Left kidney (tissue), 2 donors: ENCODE data around the gene SRC. TPM values are rescaled to one million over a fixed set of nuclear protein-coding genes. Genes with fewer than 3 reads are reported as not detected.
"Not testable (repeated sequence)": the region's sequence is repeated elsewhere in the genome, so short reads cannot be mapped to it uniquely, and the experiment has no call there.

Experiments used
- DNase-seq: peaks from one replicate; pipeline ENCODE4 v3.0.0-alpha.2; 2013
- polyA plus RNA-seq: library from polyadenylated mRNA; unstranded; fragments of 120-200 nt; gene quantifications from one replicate; pipeline ENCODE4 v1.2.1, GENCODE V29; 2013; ENCODE audit not compliant: insufficient read length

The SRC gene
- polyA plus RNA-seq, 1 donor, result 53.5 TPM

DNA sequence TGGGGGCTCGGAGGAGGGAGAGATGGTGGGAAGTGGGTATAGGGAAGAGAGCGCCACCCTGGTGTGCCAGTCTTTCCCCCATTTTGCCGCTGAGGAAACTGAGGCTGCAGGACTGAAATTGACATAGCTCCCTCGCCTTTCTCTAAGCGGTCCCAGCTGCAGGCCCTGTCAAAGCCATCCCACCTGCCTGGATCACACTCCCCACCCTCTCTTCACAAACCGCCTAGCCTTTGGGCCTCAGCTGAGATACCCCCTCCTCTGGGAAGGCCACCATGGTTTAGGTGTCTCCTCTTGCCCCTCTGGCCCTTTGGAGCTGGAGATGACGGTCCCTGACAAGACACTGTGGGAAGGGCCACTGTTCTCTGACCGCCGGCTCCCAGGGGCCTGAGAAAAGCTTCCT, 16.9 kb downstream of the SRC start:
- DNase-seq, result no peak

DNA sequence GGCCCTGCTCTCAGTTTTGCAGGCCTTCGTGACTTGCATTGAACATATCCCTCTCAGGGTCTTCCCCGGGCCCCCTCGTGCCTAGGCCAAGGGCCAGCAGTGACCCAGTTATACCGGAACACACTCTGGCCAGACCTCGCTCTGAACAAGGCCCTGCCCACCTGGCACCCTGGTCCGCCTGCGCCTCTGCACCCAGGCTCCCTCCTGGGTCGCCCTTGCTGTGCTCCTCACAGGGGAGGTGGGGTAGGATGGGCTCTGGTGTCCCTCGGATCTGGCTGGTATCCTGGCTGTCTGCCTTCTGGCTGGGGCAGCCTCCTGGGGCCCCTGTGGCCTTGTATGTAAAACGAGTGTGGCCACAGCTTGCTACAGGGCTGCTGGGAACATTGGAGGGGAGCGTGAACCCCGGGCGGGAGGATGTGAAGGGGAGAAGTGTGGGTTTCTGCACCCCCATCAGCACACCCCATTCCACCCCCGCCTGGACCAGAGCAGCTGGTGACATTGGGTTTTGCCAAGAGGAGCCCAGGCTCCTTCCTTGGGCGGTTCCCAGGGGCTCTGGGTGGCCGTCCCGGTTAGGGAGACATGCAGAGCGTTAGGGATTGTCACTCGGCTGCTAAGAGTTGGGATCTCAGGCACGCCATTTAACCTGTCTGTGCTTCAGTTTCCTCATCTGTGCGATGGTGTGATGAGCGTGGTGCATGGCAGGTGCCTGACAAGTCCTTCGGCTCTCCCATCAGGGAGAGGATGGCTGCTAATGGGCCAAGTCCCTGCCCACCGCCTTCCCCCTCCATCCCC, 17.5 kb downstream of the SRC start:
- DNase-seq, result no peak

DNA sequence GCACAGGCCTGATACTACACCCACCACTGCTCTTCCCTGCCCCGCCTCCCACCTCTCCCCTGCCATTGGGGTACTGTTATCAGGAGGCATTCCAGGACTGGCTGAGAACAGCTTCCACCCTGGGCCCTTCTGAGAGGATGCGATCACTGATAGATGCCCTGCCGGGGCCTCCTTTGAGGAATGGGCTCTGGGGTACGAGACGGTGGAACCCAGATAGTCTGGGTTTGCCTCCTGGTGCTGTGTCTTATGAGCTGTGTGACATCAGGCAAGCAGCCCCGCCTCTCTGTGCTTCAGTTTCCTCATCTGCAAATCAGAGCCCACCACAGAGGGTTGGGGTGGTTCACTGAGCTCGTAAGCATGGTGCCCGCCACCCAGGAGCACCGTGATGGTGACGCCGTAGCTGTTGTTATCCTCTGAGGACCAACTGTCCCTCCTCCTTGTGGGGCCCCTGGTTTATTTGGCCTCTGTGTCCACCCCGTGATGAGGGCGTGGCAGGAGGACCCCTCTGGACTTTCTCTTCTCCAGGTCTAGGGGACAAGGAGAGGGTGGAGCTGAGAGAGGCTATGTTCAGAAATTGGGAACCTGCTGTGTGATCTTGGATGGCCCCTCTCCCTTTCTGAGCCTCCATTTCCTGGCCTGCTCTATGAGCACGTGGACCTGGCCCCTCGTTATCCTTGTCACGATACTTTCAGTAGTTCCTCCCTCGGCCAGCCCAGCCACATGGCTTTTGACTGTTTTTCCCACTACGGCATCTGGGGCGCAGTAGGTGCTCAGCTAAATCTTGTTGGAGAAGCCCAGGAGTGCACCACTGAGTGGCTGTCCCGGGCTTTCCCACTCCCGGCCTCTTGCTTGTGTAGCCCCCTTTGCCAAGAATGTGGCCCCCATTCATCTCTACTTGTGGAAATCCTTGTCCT, 18.3 kb downstream of the SRC start:
- DNase-seq, result no peak

DNA sequence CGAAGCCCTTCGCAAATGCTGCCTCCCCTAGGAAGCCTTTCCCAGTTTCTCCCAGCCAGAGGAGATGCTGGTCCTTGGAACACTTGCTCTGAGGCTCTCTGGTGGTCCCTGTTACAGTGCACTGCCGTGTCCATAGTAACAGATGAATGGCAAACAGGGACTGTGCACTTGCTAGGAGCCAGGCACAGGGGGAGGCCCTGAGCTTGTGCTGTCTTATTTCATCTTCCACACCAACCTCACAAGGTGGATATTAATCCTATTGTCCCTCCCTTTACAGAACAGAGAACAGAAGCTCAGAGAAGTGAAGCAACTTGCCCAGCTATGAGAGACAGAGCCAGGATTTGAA, 19.0 kb downstream of the SRC start:
- DNase-seq, result no peak

DNA sequence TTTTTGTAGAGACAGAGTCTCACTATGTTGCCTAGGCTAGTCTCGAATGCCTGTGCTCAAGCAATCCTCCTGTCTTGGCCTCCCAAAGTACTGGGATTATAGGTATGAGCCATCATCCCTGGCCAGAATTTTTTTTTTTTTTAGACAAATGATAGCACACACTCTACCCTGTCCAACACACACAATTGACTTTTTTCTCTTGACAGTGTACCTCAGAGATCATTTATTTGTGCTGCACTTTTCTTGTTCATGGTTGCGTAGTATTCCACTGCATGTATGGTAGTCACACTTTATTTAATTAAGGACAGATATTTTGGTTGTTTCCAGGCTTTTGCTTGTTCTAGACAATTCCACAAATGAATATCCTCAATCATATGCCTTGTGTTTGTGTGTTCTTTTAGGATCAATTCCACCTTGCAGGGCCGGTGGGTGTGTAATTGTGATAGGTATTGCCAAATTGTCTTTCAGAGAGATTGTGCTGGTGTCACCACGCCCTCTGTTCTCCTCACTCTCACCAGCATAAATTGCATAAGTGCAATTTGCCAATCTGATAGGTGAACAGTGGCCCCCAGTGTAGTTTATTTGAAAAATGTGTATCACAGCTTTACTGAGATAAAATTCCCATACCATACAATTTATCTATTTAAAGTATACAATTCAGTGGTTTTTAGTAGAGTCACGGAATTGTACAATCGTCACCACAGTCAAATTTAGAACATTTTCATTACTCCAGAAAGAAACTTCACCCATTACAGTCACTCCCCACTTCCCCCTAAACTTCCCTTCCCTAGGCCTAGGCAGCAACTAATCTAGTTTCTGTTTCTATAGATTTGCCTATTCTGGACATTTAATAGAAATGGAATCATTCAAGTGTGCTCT, 20.1 kb downstream of the SRC start:
- no peak for DNase-seq

DNA sequence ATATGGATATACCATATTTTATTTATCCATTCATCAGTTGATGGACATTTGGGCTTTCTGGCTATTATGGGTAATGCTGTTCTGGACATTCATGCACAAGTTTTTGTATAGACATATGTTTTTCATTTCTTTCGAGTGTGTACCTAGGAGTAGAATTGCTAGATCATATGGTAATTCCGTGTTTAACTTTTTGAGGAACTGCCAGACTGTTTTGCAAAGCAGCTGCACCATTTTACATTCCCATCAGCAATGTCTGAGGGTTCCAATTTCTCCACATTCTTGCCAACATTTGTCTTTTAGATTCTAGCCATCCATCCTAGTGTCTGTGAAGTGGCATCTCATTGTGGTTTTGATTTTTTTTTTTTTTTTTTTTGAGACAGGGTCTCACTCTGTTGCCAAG, 20.8 kb downstream of the SRC start:
- no peak for DNase-seq

DNA sequence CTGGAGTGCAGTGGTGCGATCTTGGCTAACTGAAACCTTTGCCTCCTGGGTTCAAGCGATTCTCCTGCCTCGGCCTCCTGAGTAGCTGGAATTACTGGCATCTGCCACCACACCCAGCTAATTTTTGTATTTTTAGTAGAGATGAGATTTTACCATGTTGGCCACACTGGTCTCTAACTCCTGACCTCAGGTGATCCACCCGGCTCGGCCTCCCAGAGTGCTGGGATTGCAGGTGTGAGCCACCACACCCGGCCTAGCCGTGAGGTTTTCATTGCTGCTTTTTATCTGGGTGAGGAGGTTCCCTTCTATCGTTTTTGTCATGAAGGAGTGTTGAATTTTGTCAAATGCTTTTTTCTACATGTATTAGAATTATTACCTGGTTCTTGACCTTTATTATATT, 23.9 kb downstream of the SRC start:
- DNase-seq, result no peak

DNA sequence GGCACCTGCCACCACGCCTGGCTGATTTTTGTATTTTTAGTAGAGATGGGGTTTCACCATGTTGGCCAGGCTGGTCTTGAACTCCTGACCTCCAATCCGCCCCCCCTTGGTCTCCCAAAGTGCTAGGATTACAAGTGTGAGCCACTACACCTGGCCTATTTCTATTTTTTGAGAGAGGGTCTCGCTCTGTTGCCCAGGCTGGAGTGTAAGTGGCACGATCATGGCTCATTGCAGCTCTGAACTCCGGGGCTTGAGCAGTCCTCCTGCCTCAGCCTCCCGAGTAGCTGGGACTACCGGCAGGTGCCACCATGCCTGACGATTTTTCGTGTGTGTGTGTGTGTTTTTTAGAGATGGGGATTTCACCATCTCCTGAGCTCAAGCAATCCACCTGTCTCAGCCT, 25.9 kb downstream of the SRC start:
- DNase-seq, result not testable (repeated sequence)

DNA sequence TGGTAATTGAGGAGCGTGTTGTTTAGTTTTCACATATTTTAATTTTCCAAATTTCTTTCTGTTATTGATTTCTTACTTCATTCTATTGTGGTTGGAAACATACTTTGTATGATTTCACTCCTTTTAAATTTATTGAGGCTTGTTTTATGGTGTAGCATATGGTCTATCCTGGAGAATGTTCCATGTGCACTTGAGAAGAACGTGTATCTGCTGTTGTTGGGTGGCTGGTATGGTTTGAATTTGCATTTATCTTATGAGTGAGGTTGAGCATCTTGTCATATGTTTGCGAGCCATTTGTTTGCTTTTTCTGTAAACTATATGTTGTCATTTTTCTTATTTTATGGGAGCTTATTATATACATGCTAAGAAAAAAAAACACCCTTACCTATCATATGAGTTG, 26.5 kb downstream of the SRC start:
- DNase-seq, result no peak

DNA sequence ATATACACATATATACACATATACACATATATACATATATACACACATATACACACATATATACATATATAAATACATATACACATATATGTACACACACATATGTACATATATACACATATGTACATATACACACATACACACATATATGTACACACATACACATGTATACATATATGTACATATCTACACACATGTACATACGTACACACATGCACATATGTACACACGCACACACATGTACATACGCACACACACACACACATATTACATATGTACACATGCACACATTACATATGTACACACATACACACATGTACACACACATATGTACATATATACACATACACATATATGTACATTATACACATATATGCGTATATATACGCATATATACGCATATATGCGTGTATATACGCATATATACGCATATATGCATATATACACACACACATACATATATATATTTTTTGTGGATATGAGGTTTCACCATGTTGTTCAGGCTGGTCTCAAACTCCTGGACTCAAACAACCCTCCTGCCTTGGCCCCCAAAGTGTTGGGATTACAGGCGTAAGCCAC, 27.2 kb downstream of the SRC start:
- no peak for DNase-seq

DNA sequence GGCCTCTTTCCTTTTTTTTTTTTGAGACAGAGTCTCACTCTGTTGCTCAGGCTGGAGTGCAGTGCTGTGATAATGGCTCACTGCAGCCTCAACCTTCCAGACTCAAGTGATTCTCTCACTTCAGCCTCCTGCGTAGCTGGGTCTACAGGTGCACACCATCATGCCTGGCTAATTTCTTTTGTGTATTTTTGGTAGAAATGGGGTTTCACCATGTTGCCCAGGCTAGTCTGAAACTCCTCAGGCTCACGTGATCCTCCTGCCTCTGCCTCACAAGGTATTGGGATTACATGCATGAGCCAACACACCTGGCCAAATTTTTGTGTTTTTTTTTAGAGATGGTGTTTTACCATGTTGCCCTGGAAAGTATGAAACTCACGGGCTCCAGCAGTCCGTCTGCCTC, 29.3 kb downstream of the SRC start:
- DNase-seq, result no peak

DNA sequence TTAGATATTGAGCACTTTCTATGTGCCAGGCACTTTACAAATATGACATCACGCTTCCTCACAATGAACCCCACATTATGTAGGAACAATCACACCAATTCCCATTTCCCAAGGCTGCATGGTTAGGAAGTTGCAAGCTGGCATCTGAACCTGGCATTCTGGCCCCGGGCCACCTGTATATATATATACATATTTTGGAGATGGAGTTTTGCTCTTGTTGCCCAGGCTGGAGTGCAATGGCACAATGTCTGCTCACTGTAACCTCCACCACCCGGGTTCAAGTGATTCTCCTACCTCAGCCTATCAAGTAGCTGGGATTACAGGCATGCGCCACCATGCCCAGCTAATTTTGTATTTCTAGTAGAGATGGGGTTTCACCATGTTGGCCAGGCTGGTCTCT, 30.4 kb downstream of the SRC start:
- no peak for DNase-seq

DNA sequence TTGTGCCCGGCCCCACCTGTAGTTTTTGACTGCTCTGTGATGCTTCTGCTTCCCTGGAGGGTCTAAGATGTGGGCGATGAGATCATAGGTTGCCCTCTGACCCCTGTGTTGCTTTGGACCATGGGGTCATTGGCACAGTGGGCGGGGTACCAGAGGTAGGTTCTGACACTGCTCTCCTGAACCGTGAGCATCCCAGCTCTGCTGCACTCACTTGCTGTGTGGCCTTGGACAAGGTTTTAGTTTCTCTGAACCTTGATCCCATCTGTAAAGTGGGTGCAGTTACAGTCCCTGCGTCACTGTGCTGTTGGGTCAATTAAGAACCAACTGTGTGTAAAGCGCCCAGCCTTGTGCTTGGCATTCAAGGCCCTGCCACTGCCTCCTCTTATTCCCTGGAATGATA, 30.9 kb downstream of the SRC start:
- DNase-seq, result no peak

DNA sequence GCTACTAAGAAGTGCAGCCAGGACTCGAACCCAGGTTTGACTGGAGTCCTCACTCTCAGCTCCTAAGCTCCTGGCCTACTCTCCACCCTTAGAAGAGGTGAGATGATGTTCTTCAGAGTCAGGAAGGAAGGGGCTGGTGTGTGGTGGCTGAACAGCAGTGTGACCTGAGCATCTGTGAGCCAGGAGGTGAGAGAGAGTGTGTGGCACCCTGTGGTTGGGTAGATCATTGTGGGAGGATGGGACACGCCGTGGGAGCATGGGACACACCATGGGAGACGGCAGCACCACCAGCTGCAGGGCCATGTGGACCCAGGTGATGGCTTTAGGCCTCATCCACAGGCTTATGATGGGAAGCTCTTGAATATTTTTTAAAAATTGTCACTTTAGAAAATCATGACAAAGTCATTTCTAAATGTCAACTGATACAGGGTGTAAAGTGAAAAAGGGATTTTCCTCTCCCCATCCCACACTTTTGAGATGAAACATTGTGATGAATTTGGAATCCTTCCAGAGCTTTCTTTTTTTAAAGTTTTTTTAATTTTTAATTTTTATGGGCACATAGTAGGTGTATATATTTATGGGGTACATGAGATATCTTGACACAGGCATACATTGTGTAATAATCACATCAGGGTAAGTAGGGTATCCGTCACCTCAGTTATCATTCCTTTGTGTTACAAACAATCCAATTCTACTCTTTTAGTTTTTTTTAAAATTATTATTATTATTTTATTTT, 31.6 kb downstream of the SRC start:
- DNase-seq, result no peak

DNA sequence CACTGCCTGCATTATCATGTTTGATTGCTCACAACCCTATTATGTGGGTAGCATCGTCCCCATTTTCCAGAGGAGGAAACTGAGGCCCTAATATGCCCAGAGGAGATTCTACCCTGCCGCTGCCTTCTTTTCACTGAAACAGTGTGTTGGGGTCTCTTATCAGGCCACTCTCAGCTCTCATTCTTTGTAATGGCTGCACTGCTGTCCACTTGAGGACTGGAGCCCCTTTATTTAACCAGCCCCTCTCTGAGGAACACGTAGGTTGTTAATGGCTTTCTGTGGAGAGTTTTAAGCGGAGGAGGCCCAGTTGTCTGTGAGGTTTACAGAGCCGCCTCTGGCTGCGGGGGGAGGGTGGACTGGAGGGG, 32.5 kb downstream of the SRC start:
- DNase-seq, result no peak

DNA sequence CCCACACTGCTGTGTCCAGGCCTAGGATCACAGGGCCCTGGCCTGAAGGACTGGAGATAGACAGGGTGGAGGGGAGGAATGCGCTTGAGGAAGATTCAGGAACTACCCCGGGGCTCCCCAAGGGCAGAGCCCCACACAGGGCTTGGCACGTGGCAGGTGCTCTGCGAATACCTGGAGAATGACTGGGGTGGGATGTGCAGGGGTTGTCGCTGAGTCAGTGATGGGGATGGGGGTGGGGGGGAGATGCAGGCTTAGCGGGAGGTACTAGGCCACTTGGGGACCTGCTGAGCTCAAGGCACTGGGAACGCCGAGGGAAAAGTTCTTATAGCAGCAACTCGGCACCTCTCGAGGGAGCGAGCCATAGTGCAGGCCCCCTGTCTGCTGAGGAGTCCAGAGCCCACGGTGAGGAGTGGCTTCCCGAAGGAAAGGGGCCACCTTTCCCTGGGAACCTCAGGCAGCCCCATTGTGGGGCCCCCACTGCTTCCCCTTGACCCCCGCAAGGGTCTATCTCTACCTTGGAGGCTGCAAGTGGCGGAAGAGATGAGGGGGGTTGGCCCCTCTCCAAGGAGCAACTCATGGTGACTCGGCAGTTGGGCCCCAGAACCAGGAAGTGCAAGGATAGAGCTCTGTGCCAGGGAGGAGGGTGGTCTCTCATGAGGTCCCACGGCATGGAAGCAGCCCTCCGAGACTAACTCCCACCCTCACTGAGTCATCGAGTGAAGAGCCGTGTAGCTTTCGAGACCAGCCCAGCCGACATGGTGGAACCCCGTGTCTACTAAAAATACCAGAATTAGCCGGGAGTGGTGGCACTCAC, 33.1 kb downstream of the SRC start:
- DNase-seq, result no peak

DNA sequence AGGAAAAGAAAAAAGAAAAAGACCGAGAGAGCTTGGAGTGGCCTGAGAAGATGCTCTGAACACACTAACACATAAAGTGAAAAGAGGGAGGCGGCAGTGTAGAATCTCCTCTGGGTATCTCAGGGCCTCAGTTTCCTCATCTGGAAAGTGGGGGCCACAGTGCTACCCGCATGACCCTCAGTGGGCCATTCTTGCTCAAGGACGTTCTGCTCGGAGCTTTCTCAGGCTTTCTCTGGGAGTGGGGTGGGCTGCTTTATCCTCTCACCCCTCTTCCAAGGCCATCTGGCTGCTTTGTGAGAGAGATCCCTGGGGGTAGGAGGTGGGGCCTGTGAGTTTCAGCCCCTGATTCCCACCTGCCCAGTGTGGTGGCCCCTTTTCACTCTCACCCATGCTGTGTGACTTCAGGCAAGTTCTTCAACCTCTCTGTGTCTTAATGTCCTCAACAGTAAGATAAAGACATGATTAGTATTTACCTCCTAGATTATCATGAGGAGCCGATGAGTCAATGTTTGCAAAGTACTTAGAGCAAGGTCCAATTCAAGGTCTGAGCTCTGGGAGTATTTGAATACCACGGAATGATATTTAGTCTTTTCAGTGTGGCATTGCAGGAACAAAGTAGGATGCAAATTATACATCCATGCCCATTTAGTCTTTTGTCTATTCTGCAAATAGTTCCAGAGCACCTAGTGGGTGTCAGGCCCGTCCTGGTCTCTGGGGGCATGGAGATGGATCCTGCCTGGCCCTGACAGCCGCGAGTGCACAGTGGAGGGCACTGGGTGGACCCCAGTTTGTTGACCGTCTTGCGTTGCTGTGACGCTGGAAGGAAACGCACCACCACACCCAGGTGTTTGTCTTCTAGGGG, 34.3 kb downstream of the SRC start:
- no peak for DNase-seq

DNA sequence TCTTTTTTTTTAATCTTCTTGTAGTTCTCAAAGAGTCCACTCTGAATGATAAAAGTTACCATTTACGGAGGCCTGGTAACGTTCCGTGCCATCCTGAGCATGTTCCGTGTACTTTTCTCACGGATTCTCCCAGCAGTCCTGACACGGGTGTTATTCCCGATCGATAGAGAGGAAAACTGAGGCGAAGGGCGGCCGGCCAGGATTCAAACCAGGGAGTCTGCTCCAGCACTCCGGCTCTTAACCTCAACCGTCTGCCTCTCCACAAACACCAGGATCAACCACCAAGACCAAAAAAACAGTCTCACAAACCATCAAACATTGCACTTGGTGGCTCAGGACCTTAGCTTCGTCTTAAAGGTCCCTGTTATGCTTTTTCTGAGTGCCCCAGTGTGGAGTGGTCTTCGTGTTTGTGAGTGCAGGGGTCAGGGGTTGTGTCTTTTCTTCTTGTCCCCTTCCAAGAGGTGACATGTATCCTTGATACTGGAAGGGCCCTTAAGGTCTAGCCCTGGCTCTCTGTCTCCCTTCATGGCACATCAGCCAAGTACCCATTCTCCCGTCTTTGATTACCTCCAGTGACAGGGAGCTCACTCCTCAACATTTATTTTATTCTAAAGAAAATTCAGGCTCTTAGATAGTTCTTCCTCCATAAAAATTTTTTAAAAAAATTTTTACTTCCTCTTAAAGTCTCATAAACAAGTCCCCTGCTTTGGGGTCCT, 35.1 kb downstream of the SRC start:
- DNase-seq, result no peak
